ENCODE data around the gene PYROXD2. TPM values are rescaled to one million over a fixed set of nuclear protein-coding genes. Genes with fewer than 3 reads are reported as not detected.

PYROXD2 gene
- total and polyA plus RNA-seq, 2 of the 13 experiments (the other 11 are each of a cell fraction or from before 2014, with no cell fraction given): 2.0 to 6.2 TPM

GRCh38 chr10:98453729-98454128 lies 38.7 kb upstream of the PYROXD2 start:
- Histone ChIP-seq H3K4me3 (replicated peaks in 1 of 3; ENCODE audit: insufficient read depth in 1 of 3, low read depth in 2 of 3, low read length in 3 of 3) (no peak overlapping the region), H3K9ac (ENCODE audit: insufficient read depth, low read depth, low read length) (no peak overlapping the region), H3K4me1 (ENCODE audit: insufficient read depth, low read length) (peaks cover 20% of the 10 kb centered on the region), H3K27me3 (ENCODE audit: control insufficient read depth in 1 of 2, insufficient read depth in 2 of 2, low read length in 2 of 2) (peaks cover 0 to 1% of the 10 kb centered on the region in 2 experiments; a peak in 2 of 5 replicates), H4K20me1 (ENCODE audit: insufficient read depth, low read length) (no peaks in the 10 kb centered on the region), H3K4me2 (ENCODE audit: low read depth, low read length) (no peak overlapping the region), H3K9me3 (ENCODE audit: low read length) (no peaks in the 10 kb centered on the region), H3K27ac (ENCODE audit: extremely low read length, insufficient read depth, low read length) (no peak overlapping the region), H3K36me3 (replicated peaks in 1 of 2; ENCODE audit: control insufficient read depth in 1 of 2, insufficient read depth in 2 of 2, low read length in 2 of 2) (no peaks in the 10 kb centered on the region), H2AFZ (ENCODE audit: low read length) (no peak overlapping the region), H3K79me2 (ENCODE audit: insufficient read depth, low read length) (no peaks in the 10 kb centered on the region)
- TF ChIP-seq MBNL3 (CRISPR knock-in tag; conservative IDR thresholded peaks at IDR 0.05): no peak
- TF ChIP-seq ZNF460 (CRISPR knock-in tag; IDR thresholded peaks at IDR 0.05; ENCODE audit: borderline replicate concordance): no peak
- TF ChIP-seq RAD51 (IDR thresholded peaks at IDR 0.05; ENCODE audit: borderline replicate concordance): no peak
- TF ChIP-seq SIN3B (IDR thresholded peaks at IDR 0.05; ENCODE audit: low read length): no peak
- TF ChIP-seq ETV6 (CRISPR knock-in tag; conservative IDR thresholded peaks at IDR 0.05): no peak
- TF ChIP-seq SP2 (CRISPR knock-in tag; IDR thresholded peaks at IDR 0.05): no peak
- no peak for TF ChIP-seq TFAP4 (IDR thresholded peaks at IDR 0.05; ENCODE audit: borderline replicate concordance, low read depth)
- TF ChIP-seq WIZ (CRISPR knock-in tag; IDR thresholded peaks at IDR 0.05): no peak
- no peak for TF ChIP-seq HNF4G (IDR thresholded peaks at IDR 0.05; ENCODE audit: borderline replicate concordance, low read depth, low read length)
- TF ChIP-seq HNF4G (CRISPR knock-in tag; IDR thresholded peaks at IDR 0.05; ENCODE audit: borderline replicate concordance, low read depth): no peak
- no peak for TF ChIP-seq RORA (CRISPR knock-in tag; IDR thresholded peaks at IDR 0.05)
- TF ChIP-seq PCBP1 (IDR thresholded peaks at IDR 0.05; ENCODE audit: borderline replicate concordance, low read depth, low read length): no peak
- no peak for TF ChIP-seq ZMAT3 (CRISPR knock-in tag; conservative IDR thresholded peaks at IDR 0.05)
- no peak for TF ChIP-seq ARID2 (CRISPR knock-in tag; IDR thresholded peaks at IDR 0.05; ENCODE audit: borderline replicate concordance)
- no peak for TF ChIP-seq MBD4 (IDR thresholded peaks at IDR 0.05; ENCODE audit: borderline replicate concordance, low read length)
- no peak for TF ChIP-seq IKZF1 (IDR thresholded peaks at IDR 0.05)
- no peak for TF ChIP-seq KLF13 (CRISPR knock-in tag; IDR thresholded peaks at IDR 0.05)
- TF ChIP-seq ZNF362 (CRISPR knock-in tag; IDR thresholded peaks at IDR 0.05; ENCODE audit: borderline replicate concordance): no peak
- no peak for TF ChIP-seq ZBTB14 (CRISPR knock-in tag; IDR thresholded peaks at IDR 0.05)
- BruUV-seq (replicated peaks): no TSS peak
- intact Hi-C loops (cut with micrococcal nuclease; ENCODE audit: unreplicated experiment): no loop called here
- ATAC-seq (no peak), DNase-seq (ENCODE audit: low spot score) (no peak), FAIRE-seq (no peak)
- in situ Hi-C loops (cut with HindIII; ENCODE audit: extremely low pct_ligation_motif_present, low pct_unique_long_range_greater_than_20kb): loop anchor here (25.0 kb wide), 1 partner anchor 584 kb away; no protein-coding TSS in a partner anchor
- 46% methylated on average over 2 of the region's 2 CpGs for WGBS (ENCODE audit: low lambda C conversion rate)
- POLR2A ChIA-PET: no interaction called here
- CTCF ChIA-PET (ENCODE audit: low intra/inter-chr PET ratio, low total read pairs): no interaction called here
